ENCODE measurements around the gene KLRD1. TPM values are rescaled to one million over a fixed set of nuclear protein-coding genes. Genes with fewer than 3 reads are reported as not detected.

Gene KLRD1
- polyA plus RNA-seq, 1 of the 3 experiments (the other 2 are of a cell fraction) = not detected

DNA sequence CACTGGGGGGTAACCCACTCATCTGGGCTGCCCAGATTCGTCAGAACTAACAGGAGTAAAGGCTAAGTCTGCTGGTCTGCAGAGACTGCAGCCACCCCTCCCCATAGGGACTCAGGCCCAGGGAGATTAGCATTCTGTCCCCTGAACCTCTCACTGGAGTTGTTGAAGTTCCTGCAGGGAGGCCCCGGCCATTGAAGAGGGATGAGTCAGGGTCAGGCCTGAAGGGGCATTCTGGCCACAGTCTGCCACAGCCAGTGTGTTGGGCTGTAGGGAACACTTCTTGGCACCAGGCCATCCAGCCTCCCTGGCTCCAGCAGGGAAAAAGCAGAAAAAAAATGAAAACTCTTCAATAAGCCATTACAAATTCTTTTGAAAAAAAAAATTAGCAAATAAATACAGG, 46.8 kb downstream of the KLRD1 start:
- Histone ChIP-seq H3K9ac (no peak overlapping the region), H3K9me3 (no peaks in the 10 kb centered on the region), H3K9me2 (no peaks in the 10 kb centered on the region), H3K4me2 (no peak overlapping the region), H3K4me3 (ENCODE audit: low read depth in 2 of 2, low read length in 1 of 2) (no peak overlapping the region), H3F3A (replicated peaks; ENCODE audit: insufficient read depth) (no peaks in the 10 kb centered on the region), H3K4me1 (ENCODE audit: control insufficient read depth in 1 of 2, insufficient read depth in 2 of 2, low read depth in 1 of 2, low read length in 1 of 2) (no peaks in the 10 kb centered on the region), H3K79me2 (ENCODE audit: insufficient read depth) (no peaks in the 10 kb centered on the region), H3K27ac (ENCODE audit: low read depth in 2 of 2, low read length in 1 of 2) (no peak overlapping the region), H3K36me3 (replicated peaks in 1 of 2; ENCODE audit: control insufficient read depth in 1 of 2, insufficient read depth in 2 of 2, low read length in 1 of 2) (peaks cover 0 to 3% of the 10 kb centered on the region in 2 experiments), H4K20me1 (ENCODE audit: insufficient read depth) (no peaks in the 10 kb centered on the region), H2AFZ (ENCODE audit: low read depth) (no peak overlapping the region), H3K27me3 (ENCODE audit: insufficient read depth) (no peaks in the 10 kb centered on the region)
- TF ChIP-seq FOXJ3 (CRISPR knock-in tag; IDR thresholded peaks at IDR 0.05) (no peak), MXI1 (IDR thresholded peaks at IDR 0.05; ENCODE audit: low read depth, low read length) (no peak), RFX5 (IDR thresholded peaks at IDR 0.05; ENCODE audit: low read length) (no peak), TAF1 (IDR thresholded peaks at IDR 0.05; ENCODE audit: borderline replicate concordance, low read depth, low read length) (no peak), NFIC (IDR thresholded peaks at IDR 0.05; ENCODE audit: borderline replicate concordance) (no peak), JUND (IDR thresholded peaks at IDR 0.05) (no peak), FOSL2 (IDR thresholded peaks at IDR 0.05; ENCODE audit: borderline replicate concordance, low read depth) (no peak), YY1 (IDR thresholded peaks at IDR 0.05; ENCODE audit: low read depth) (no peak), USF2 (IDR thresholded peaks at IDR 0.05; ENCODE audit: borderline replicate concordance, low read depth, low read length) (no peak), PBX3 (IDR thresholded peaks at IDR 0.05) (no peak), SMC3 (IDR thresholded peaks at IDR 0.05; ENCODE audit: low read depth, low read length) (no peak), NRF1 (IDR thresholded peaks at IDR 0.05; ENCODE audit: low read depth, low read length) (no peak), RAD21 (IDR thresholded peaks at IDR 0.05; ENCODE audit: low read length) (no peak), CHD2 (IDR thresholded peaks at IDR 0.05; ENCODE audit: low read length, partially characterized antibody) (no peak), RCOR1 (IDR thresholded peaks at IDR 0.05; ENCODE audit: low read length) (no peak)
- TF ChIP-seq, protein P1, sequence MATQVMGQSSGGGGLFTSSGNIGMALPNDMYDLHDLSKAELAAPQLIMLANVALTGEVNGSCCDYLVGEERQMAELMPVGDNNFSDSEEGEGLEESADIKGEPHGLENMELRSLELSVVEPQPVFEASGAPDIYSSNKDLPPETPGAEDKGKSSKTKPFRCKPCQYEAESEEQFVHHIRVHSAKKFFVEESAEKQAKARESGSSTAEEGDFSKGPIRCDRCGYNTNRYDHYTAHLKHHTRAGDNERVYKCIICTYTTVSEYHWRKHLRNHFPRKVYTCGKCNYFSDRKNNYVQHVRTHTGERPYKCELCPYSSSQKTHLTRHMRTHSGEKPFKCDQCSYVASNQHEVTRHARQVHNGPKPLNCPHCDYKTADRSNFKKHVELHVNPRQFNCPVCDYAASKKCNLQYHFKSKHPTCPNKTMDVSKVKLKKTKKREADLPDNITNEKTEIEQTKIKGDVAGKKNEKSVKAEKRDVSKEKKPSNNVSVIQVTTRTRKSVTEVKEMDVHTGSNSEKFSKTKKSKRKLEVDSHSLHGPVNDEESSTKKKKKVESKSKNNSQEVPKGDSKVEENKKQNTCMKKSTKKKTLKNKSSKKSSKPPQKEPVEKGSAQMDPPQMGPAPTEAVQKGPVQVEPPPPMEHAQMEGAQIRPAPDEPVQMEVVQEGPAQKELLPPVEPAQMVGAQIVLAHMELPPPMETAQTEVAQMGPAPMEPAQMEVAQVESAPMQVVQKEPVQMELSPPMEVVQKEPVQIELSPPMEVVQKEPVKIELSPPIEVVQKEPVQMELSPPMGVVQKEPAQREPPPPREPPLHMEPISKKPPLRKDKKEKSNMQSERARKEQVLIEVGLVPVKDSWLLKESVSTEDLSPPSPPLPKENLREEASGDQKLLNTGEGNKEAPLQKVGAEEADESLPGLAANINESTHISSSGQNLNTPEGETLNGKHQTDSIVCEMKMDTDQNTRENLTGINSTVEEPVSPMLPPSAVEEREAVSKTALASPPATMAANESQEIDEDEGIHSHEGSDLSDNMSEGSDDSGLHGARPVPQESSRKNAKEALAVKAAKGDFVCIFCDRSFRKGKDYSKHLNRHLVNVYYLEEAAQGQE (IDR thresholded peaks at IDR 0.05; ENCODE audit: low read depth, low read length) = no peak
- TF ChIP-seq, protein P2, sequence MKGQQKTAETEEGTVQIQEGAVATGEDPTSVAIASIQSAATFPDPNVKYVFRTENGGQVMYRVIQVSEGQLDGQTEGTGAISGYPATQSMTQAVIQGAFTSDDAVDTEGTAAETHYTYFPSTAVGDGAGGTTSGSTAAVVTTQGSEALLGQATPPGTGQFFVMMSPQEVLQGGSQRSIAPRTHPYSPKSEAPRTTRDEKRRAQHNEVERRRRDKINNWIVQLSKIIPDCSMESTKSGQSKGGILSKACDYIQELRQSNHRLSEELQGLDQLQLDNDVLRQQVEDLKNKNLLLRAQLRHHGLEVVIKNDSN (IDR thresholded peaks at IDR 0.05; ENCODE audit: borderline replicate concordance, low read depth) = no peak
- ChIA-PET CTCF (no interaction called here), POLR2A (no interaction called here)
- DNase-seq = no peak
- WGBS (ENCODE audit: low lambda C conversion rate) = 4% methylated on average over 2 of the region's 2 CpGs
